Uterus (tissue), 2 donors: ENCODE results near the gene SBF1.

Source experiments
- CTCF ChIP-seq, 4 experiments: fragments of 200-600 bp in 2 of 4; fragments of 450-650 bp in 2 of 4; sonication (generic) in 2 of 4; IDR thresholded peaks; one replicate each; pipeline ENCODE4 v1.5.1; 2016 to 2019; ENCODE audit warnings: antibody characterized with exemption in 4 of 4, mild to moderate bottlenecking in 2 of 4, moderate library complexity in 1 of 4
- POLR2A ChIP-seq, 2 donors: fragments of 450-650 bp; IDR thresholded peaks; one replicate each; pipeline ENCODE4 v1.6.1; 2016; ENCODE audit warnings: antibody characterized with exemption in 2 of 2, mild to moderate bottlenecking in 1 of 2, moderate library complexity in 1 of 2

GRCh38 chr22:50452649-50453048, 22.2 kb downstream of the SBF1 start:
- TF ChIP-seq POLR2A (IDR thresholded peaks at IDR 0.05), result no peak
- no peak for TF ChIP-seq CTCF (IDR thresholded peaks at IDR 0.05)
